ENCODE measurements around the gene PMAIP1.
A peak's percentile ranks its signal among the peaks of the same experiment; 100 is the strongest.

PMAIP1 gene

GRCh38 chr18:59951591-59951990, 51.8 kb downstream of the PMAIP1 start:
- ChIA-PET CTCF (no interaction called here), POLR2A (ENCODE audit: low non-redundant PET) (no interaction called here)
- H3K27ac ChIP-seq = peak overlapping the region; percentile 47; the same call in 1 of the 2 replicates
- TF ChIP-seq CTCF (conservative IDR thresholded peaks at IDR 0.05; ENCODE audit: low read depth) = no peak
- peak; percentile 43 for DNase-seq (ENCODE audit: low spot score)

GRCh38 chr18:59952283-59953007, 52.6 kb downstream of the PMAIP1 start:
- TF ChIP-seq CTCF (conservative IDR thresholded peaks at IDR 0.05; ENCODE audit: low read depth) = no peak
- DNase-seq (ENCODE audit: low spot score) = no peak
- peak overlapping the region; percentile 52 for H3K27ac ChIP-seq
- ChIA-PET POLR2A (ENCODE audit: low non-redundant PET) (no interaction called here), CTCF (interaction anchor here (0.5 kb wide), 1 partner anchor 522 kb away, joined by 3 read pairs; no protein-coding TSS in a partner anchor)

Data from RWPE1 (cell line).